Coronary artery (tissue), 2 donors: ENCODE measurements around the gene CALN1.

Source experiments
- DNase-seq: peaks from one replicate; pipeline ENCODE4 v3.0.0-alpha.2; 2017; ENCODE audit warnings: low spot score
- H3K27ac ChIP-seq, 2 donors: fragments of 200-600 bp; sonication (generic); one replicate each; pipeline ENCODE4 v1.5.1; 2016 to 2019
- H3K4me3 ChIP-seq: fragments of 200-600 bp; sonication (generic); 2 replicates; pipeline ENCODE4 v1.5.1; 2016; ENCODE audit warnings: mild to moderate bottlenecking, moderate library complexity
- CTCF ChIP-seq: fragments of 200-600 bp; sonication (generic); IDR thresholded peaks from one replicate; pipeline ENCODE4 v1.5.1; 2019; ENCODE audit warnings: antibody characterized with exemption

CALN1 gene

GRCh38 chr7:71854546-71855397 lies 557.4 kb downstream of the CALN1 start:
- DNase-seq = no peak
- no peak for TF ChIP-seq CTCF
- no peak overlapping the region for H3K27ac ChIP-seq
- H3K4me3 ChIP-seq = no peak overlapping the region

GRCh38 chr7:71851776-71852498 lies 560.2 kb downstream of the CALN1 start:
- no peak for DNase-seq
- TF ChIP-seq CTCF = no peak
- no peak overlapping the region for H3K4me3 ChIP-seq
- H3K27ac ChIP-seq = no peak overlapping the region

- TF ChIP-seq CTCF = no peak
- no peak for DNase-seq
- H3K4me3 ChIP-seq = no peak overlapping the region
Measured at GRCh38 chr7:71846160-71846559, 566.0 kb downstream of the CALN1 start.

GRCh38 chr7:71843676-71844075 lies 568.5 kb downstream of the CALN1 start:
- Histone ChIP-seq H3K27ac (no peak overlapping the region), H3K4me3 (no peak overlapping the region)
- TF ChIP-seq CTCF = no peak
- no peak for DNase-seq

More at GRCh38 chr7:71846160-71846559, 566.0 kb downstream of the CALN1 start:
- no peak overlapping the region for H3K27ac ChIP-seq

- TF ChIP-seq CTCF = no peak
- Histone ChIP-seq H3K4me3 (no peak overlapping the region), H3K27ac (no peak overlapping the region)
- DNase-seq = no peak
Measured at GRCh38 chr7:71842786-71843185, 569.4 kb downstream of the CALN1 start.

GRCh38 chr7:71842381-71842780 lies 569.8 kb downstream of the CALN1 start:
- no peak for DNase-seq
- TF ChIP-seq CTCF = no peak
- Histone ChIP-seq H3K27ac (no peak overlapping the region), H3K4me3 (no peak overlapping the region)
